ENCODE measurements around the gene ARPC5L. TPM values are rescaled to one million over a fixed set of nuclear protein-coding genes. Genes with fewer than 3 reads are reported as not detected.

Gene ARPC5L
- polyA plus RNA-seq (2012; ENCODE audit: insufficient read length, low read depth): 85.2 TPM

- no peak for TF ChIP-seq FOXP2 (optimal IDR thresholded peaks at IDR 0.05; ENCODE audit: borderline replicate concordance, extremely low read depth, extremely low read length, insufficient read depth)
- peak; percentile 96 for TF ChIP-seq TAF1 (IDR thresholded peaks at IDR 0.05; ENCODE audit: borderline replicate concordance, insufficient read depth, low read length)
- TF ChIP-seq SIN3A (IDR thresholded peaks at IDR 0.05; ENCODE audit: borderline replicate concordance, insufficient read depth, low read length): no peak
- peak; percentile 91 for TF ChIP-seq POLR2AphosphoS5 (IDR thresholded peaks at IDR 0.05; ENCODE audit: low read depth, low read length)
- TF ChIP-seq REST (IDR thresholded peaks at IDR 0.05; ENCODE audit: insufficient read depth in 1 of 2, low read depth in 2 of 2, low read length in 2 of 2): peak in 1 of 2 experiments; percentile 69; a peak in 1 of 4 replicates
Measured at GRCh38 chr9:124861342-124862229, at the start of gene ARPC5L, which contains the start of gene RPL35. Gene ARPC5L, plus strand, starts transcription at chr9:124862130. Its CDS starts 7,161 bp downstream, at chr9:124869291. Gene RPL35, minus strand, starts transcription at chr9:124861957. Its CDS starts 45 bp downstream, at chr9:124861912.

- no peak for TF ChIP-seq POLR2AphosphoS5 (IDR thresholded peaks at IDR 0.05; ENCODE audit: low read depth, low read length)
- TF ChIP-seq TAF1 (IDR thresholded peaks at IDR 0.05; ENCODE audit: borderline replicate concordance, insufficient read depth, low read length): no peak
- no peak for TF ChIP-seq SIN3A (IDR thresholded peaks at IDR 0.05; ENCODE audit: borderline replicate concordance, insufficient read depth, low read length)
- TF ChIP-seq FOXP2 (optimal IDR thresholded peaks at IDR 0.05; ENCODE audit: borderline replicate concordance, extremely low read depth, extremely low read length, insufficient read depth): no peak
- TF ChIP-seq REST (IDR thresholded peaks at IDR 0.05; ENCODE audit: insufficient read depth in 1 of 2, low read depth in 2 of 2, low read length in 2 of 2): no peak
Measured at GRCh38 chr9:124812441-124812876, 49.5 kb upstream of the ARPC5L start.

- no peak for TF ChIP-seq POLR2AphosphoS5 (IDR thresholded peaks at IDR 0.05; ENCODE audit: low read depth, low read length)
- TF ChIP-seq REST (IDR thresholded peaks at IDR 0.05; ENCODE audit: insufficient read depth in 1 of 2, low read depth in 2 of 2, low read length in 2 of 2): no peak
- TF ChIP-seq TAF1 (IDR thresholded peaks at IDR 0.05; ENCODE audit: borderline replicate concordance, insufficient read depth, low read length): no peak
Measured at GRCh38 chr9:124813041-124813440, 48.9 kb upstream of the ARPC5L start.

GRCh38 chr9:124813501-124814163, 48.3 kb upstream of the ARPC5L start:
- TF ChIP-seq REST (IDR thresholded peaks at IDR 0.05; ENCODE audit: insufficient read depth in 1 of 2, low read depth in 2 of 2, low read length in 2 of 2) (no peak), FOXP2 (optimal IDR thresholded peaks at IDR 0.05; ENCODE audit: borderline replicate concordance, extremely low read depth, extremely low read length, insufficient read depth) (no peak), POLR2AphosphoS5 (IDR thresholded peaks at IDR 0.05; ENCODE audit: low read depth, low read length) (no peak), TAF1 (IDR thresholded peaks at IDR 0.05; ENCODE audit: borderline replicate concordance, insufficient read depth, low read length) (no peak), SIN3A (IDR thresholded peaks at IDR 0.05; ENCODE audit: borderline replicate concordance, insufficient read depth, low read length) (no peak)
